GM03348 (cell line): ENCODE results near the gene STMN1.

Experiments
- DNase-seq: peaks from one replicate; pipeline ENCODE4 v3.0.0; 2012; ENCODE audit warnings: low spot score

STMN1 gene

GRCh38 chr1:25918615-25919014 is 12.4 kb upstream of the STMN1 start:
- no peak for DNase-seq

GRCh38 chr1:25917996-25918395 is 11.8 kb upstream of the STMN1 start:
- no peak for DNase-seq

GRCh38 chr1:25916460-25916859 is 10.2 kb upstream of the STMN1 start:
- no peak for DNase-seq

GRCh38 chr1:25914074-25914995 is 8.1 kb upstream of the STMN1 start:
- DNase-seq = peak; percentile 68

- DNase-seq = no peak
Observed at GRCh38 chr1:25913206-25913605, 7.0 kb upstream of the STMN1 start.

- peak; percentile 71 for DNase-seq
Observed at GRCh38 chr1:25912076-25912831, 6.0 kb upstream of the STMN1 start.

- no peak for DNase-seq
Observed at GRCh38 chr1:25911162-25911561, 4.9 kb upstream of the STMN1 start.

- DNase-seq = no peak
Observed at GRCh38 chr1:25909040-25909439, 2.8 kb upstream of the STMN1 start.

- no peak for DNase-seq
Observed at GRCh38 chr1:25908161-25908560, 1.9 kb upstream of the STMN1 start.

- DNase-seq = no peak
Observed at GRCh38 chr1:25907601-25908000, 1.4 kb upstream of the STMN1 start.

- DNase-seq = no peak
Observed at GRCh38 chr1:25906644-25907300, 553 bp upstream of the STMN1 start.

GRCh38 chr1:25904943-25905679 is 1.1 kb downstream of the STMN1 start:
- DNase-seq = peak; percentile 99

- no peak for DNase-seq
Observed at GRCh38 chr1:25903986-25904385, 2.2 kb downstream of the STMN1 start.

GRCh38 chr1:25902462-25902861 is 3.8 kb downstream of the STMN1 start:
- no peak for DNase-seq

GRCh38 chr1:25900219-25900618 is 6.0 kb downstream of the STMN1 start:
- no peak for DNase-seq

GRCh38 chr1:25899792-25900191 is 6.4 kb downstream of the STMN1 start:
- no peak for DNase-seq

GRCh38 chr1:25898223-25899015 is 7.8 kb downstream of the STMN1 start:
- no peak for DNase-seq

GRCh38 chr1:25897754-25898153 is 8.5 kb downstream of the STMN1 start:
- DNase-seq = no peak

GRCh38 chr1:25896266-25896665 is 10.0 kb downstream of the STMN1 start:
- no peak for DNase-seq

GRCh38 chr1:25895365-25895990 is 10.7 kb downstream of the STMN1 start:
- peak; percentile 96 for DNase-seq

- DNase-seq = no peak
Observed at GRCh38 chr1:25893116-25893515, 13.1 kb downstream of the STMN1 start.
